Islet precursor cell (in vitro differentiated cells): ENCODE data around the gene FBXW9.
"Not testable (repeated sequence)": the region's sequence is repeated elsewhere in the genome, so short reads cannot be mapped to it uniquely, and the experiment has no call there.

Experiments
- DNase-seq: peaks from one replicate; pipeline ENCODE4 v3.0.0-alpha.2; 2018

FBXW9 gene

GRCh38 chr19:12696366-12697335 is at the start of gene FBXW9:
Gene FBXW9, minus strand, starts transcription at chr19:12696631. Its CDS starts 50 bp downstream, at chr19:12696581.
- peak; percentile 97 for DNase-seq

- no peak for DNase-seq
These were observed 48.9 kb upstream of the FBXW9 start for GRCh38 chr19:12745166-12745897.

DNA sequence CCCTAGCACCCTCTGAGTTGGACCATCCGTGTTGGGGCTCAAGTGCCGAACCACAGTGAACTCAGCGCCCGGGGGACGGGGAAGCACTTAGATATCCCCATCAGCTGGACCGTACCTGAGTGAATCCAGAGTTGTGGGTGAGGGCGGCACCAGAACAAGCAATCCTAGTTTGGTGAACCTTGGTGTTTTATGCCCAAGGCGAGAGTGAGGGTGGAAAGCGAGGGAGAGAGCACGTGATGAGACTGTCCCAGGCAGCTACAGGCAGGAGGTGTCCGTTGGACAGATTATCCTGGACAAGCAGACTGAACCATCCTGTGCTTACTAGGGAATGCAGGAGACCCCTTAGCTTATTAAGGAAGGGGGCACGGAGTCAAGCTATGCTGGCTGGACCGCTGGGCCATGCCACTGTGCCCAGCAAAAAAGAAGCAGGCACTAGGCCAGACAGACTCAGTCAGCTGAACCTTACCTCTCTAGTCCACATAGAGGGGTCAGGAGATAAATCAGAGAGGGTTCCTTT is 41.5 kb upstream of the FBXW9 start:
- no peak for DNase-seq

DNA sequence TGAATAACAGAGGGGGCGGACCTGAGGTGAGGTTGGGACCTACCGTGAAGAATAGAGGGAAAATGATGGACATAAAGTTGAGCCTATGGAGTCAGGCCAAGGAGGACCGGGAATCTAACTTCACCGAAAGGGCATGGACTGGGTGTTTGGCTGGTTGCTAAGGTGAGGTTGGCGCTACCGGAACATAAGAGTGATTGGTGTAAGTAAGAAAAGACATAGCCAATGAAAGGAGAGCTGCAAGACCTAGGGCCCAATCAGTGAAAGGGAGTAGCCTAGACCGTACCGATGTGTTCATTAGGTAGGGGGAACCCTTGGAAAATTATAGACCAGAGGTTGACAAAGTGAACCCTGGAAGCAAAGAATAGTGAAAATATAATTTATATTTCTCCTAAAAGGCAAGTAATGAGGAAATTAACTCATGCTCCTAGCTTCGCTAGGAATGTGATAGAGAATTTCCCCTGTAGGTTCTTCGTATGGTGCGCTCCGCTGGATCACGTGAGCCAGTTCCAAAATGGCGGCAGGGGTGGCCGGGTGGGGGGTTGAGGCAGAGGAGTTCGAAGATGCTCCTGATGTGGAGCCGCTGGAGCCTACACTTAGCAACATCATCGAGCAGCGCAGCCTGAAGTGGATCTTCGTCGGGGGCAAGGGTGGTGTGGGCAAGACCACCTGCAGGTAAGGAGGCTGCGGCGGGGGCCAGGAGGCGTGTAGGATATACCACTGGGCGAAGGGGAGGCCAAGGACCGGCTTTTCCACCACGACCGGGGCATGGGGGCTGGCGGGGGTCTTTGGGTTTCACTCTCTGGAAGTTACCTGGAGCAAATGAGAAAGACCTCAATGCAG is 40.8 kb upstream of the FBXW9 start, which contains the start of gene GET3:
Gene GET3, plus strand, starts transcription at position 503 of the 840 bp plus-strand sequence. Its CDS starts 9 bp downstream, at position 512.
- peak; percentile 81 for DNase-seq

DNA sequence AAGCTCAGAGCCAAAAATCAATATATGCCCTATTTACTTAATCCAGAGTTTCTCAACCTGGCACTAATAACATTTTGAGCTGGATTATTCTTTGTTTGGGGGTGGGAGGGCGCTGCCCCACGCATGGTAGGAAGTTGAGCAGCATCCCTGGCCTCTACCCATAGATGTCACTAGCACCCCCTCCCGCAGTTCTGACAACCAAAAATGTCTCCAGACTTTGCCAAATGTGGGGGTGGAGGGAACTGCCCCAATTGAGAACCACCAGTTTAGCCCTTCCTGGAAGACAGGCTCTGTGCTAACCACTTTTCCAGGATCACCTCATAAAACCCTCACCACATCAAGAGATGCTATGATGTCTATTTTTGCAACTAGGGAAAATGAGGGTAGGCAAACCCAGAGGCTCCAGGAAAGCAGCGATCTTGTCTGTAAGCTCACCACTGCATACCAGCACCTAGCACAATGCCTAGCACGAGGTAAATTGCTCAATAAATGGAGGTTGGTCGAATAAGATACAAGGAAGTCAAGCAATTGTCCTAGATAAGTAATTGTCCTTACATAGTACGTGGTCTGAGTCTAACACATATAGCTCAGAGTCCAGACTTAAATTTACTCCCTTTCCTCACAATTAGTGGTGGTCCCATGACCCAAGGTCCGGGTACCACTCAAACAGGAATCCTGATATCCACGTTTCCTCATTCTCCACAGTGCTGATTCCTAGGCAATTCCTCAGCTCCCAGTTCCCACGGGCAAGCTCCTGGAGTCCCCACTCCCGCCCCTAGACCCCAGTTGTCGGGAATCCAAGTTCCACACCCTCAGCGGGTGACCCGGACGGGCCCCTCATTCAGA is 37.2 kb upstream of the FBXW9 start:
- no peak for DNase-seq

DNA sequence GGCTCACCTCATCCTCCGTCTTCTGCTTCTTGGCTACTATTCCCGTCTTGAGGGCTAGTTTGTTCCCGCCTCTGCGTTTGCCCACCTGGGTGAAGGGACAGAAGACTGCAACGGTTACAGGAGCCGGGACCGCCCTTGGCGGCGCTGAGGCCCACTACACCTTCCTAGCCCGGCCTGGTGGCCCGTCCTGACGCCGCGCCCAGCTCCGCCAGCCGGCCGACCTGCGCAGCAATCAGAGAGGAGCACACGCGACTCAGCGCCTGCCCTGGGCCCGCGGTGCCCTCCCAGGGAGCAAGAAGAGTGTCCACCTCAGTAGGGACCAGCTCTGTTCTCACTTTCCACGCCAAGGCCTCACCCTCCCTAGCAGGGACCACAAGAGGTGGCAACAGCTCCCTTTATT is 34.9 kb upstream of the FBXW9 start:
- no peak for DNase-seq

- DNase-seq = no peak
These were observed 33.6 kb upstream of the FBXW9 start for GRCh38 chr19:12730064-12730463.

GRCh38 chr19:12727745-12728433 is 31.5 kb upstream of the FBXW9 start:
- no peak for DNase-seq

- no peak for DNase-seq
These were observed 30.5 kb upstream of the FBXW9 start for GRCh38 chr19:12726988-12727316.

DNA sequence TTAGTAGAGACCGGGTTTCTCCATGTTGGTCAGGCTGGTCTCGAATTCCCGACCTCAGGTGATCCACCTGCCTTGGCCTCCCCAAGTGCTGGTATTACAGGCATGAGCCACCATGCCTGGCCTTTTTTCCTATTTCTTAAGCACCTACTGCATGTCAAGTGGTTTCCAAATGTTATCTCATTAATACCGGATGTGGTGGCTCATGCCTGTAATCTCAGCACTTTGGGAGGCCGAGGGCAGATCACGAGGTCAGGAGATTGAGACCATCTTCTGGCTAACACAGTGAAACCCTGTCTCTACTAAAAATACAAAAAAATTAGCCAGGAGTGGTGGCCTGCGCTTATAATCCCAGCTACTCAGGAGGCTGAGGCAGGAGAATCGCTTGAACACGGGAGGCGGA is 29.2 kb upstream of the FBXW9 start:
- not testable (repeated sequence) for DNase-seq

- DNase-seq = peak; percentile 85
These were observed 27.4 kb upstream of the FBXW9 start, which contains the start of gene TNPO2 for GRCh38 chr19:12723641-12724426. Gene TNPO2, minus strand, starts transcription at chr19:12723932. Its CDS starts 2,955 bp downstream, at chr19:12720977.

DNA sequence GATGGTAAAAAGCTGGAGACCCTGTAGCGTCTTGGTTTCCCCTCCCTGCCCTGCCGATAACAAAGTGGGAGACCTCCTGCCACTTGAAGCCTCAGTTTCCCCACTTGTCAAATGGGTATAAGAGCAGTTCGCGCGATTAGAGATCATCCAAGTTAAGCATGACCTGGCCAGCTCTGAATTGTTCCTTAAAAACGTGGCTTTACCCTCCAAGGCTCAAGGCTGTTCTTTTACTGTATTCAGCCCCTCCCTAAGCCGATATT is 26.9 kb upstream of the FBXW9 start:
- no peak for DNase-seq

DNA sequence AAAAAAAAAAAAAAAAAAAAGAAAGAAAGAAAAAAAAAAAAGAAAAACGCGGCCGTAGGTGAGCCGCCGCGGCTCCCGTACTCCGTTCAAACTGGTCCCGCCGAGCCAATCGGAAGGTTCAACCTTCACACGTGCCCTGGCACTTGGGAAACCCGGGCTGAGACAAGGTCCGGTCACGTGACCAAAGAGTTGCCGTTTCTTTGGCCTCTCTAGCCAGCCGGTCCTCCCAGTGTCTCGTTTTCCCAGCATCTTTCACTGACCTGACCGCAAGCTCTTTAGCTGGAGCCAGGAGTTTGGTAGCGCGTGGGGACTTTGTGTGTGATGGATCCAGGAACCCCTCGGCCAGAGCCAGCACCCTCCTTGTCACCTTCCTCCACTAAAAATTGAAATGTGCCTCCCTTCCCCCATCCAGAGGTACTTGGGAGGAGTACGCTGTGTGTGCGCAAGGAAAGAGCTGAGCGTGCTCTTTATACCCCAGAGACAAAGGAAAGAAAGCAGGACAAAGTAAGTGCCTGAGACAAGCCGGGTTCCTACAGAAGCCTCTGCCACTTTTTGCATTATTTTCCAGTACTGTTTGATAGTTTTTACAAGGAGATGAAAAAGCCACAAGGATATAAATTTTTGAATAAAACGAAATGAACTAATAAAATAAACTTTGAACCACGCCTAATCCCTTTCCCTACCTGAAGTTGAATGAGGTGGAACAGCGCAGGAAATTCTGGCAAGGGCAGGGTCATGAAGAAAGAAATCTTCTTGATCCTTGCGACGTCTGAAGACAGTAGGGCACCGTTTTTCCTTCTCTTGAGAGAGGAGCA is 26.3 kb upstream of the FBXW9 start:
- peak; percentile 98 for DNase-seq

GRCh38 chr19:12721656-12722565 is 25.5 kb upstream of the FBXW9 start:
- DNase-seq = peak; percentile 86

- no peak for DNase-seq
These were observed 24.6 kb upstream of the FBXW9 start for GRCh38 chr19:12720851-12721655.

DNA sequence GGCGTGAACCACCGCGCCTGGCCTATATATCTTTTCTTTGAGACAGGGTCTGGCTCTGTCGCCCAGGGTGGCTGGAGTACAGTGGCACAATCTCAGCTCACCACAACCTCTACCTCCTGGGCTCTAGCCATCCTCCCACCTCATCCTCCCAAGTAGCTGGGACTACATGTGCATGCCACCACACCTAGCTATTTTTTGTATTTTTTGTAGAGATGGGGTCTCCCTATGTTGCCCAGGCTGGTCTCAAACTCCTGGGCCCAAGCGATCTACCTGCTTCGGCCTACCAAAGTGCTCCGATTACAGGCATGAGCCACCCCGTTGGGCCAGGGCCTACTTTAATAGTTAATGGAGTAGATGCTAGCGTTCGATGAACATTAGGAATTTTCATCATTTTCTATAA is 23.9 kb upstream of the FBXW9 start:
- DNase-seq = no peak

DNA sequence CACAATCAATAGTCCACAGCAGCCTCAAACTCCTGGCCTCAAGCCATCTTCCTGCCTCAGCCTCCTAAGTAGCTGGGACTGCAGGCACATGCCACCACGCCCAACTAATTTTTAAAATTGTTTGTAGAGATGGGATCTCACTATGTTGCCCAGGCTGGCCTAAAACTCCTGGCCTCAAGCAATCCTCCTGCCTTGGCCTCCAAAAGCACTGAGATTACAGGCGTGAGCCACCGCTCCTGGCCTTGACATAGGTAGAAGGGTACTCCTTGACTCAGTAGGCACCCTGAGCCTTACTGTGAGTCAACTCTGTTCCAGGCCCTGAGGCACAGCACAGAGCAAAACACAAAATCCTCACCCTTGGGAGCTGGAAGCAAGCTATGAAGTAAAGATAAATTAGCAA is 19.5 kb upstream of the FBXW9 start:
- DNase-seq = no peak

DNA sequence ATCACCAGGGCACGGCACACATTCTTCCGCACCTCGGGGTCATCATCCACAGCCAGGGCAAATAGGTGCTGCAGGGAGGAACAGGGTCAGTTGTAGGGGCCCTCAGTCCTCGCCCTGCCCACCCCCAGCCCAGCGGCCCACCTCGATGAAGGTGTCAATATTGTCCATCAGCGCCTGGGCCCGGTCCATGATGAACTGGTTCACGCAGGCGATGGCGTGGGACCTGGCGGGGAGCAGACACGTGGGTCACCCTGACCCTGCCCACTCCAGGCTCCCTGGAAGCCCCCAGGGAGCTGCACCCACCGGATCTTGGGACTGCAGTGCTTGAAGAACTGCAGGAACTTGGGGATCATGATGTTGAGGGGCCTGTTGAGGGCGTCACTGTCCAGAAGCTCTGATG is 18.7 kb upstream of the FBXW9 start:
- no peak for DNase-seq
